ENCODE results near the gene AGBL5.

The AGBL5 gene

GRCh38 chr2:27051902-27052645, 606 bp downstream of the AGBL5 start:
- no peak for TF ChIP-seq CTCF (IDR thresholded peaks at IDR 0.05)
- no peak for TF ChIP-seq ZFX (IDR thresholded peaks at IDR 0.05; ENCODE audit: borderline replicate concordance)
- H3K27ac ChIP-seq: peak overlapping the region; percentile 85

- H3K27ac ChIP-seq: no peak overlapping the region
- no peak for TF ChIP-seq CTCF (IDR thresholded peaks at IDR 0.05)
- TF ChIP-seq ZFX (IDR thresholded peaks at IDR 0.05; ENCODE audit: borderline replicate concordance): no peak
Observed at GRCh38 chr2:27053321-27053720, 1.9 kb downstream of the AGBL5 start.

GRCh38 chr2:27053776-27054175, 2.3 kb downstream of the AGBL5 start:
- no peak overlapping the region for H3K27ac ChIP-seq
- TF ChIP-seq ZFX (IDR thresholded peaks at IDR 0.05; ENCODE audit: borderline replicate concordance): no peak
- no peak for TF ChIP-seq CTCF (IDR thresholded peaks at IDR 0.05)

- H3K27ac ChIP-seq: no peak overlapping the region
- TF ChIP-seq CTCF (IDR thresholded peaks at IDR 0.05) (no peak), ZFX (IDR thresholded peaks at IDR 0.05; ENCODE audit: borderline replicate concordance) (no peak)
Observed at GRCh38 chr2:27054721-27055120, 3.3 kb downstream of the AGBL5 start.

GRCh38 chr2:27057184-27057583, 5.7 kb downstream of the AGBL5 start:
- TF ChIP-seq CTCF (IDR thresholded peaks at IDR 0.05) (no peak), ZFX (IDR thresholded peaks at IDR 0.05; ENCODE audit: borderline replicate concordance) (no peak)
- H3K27ac ChIP-seq: no peak overlapping the region

- TF ChIP-seq ZFX (IDR thresholded peaks at IDR 0.05; ENCODE audit: borderline replicate concordance): no peak
- no peak for TF ChIP-seq CTCF (IDR thresholded peaks at IDR 0.05)
Observed at GRCh38 chr2:27058210-27058609, 6.7 kb downstream of the AGBL5 start.

GRCh38 chr2:27059141-27059820, 7.8 kb downstream of the AGBL5 start:
- TF ChIP-seq CTCF (IDR thresholded peaks at IDR 0.05) (no peak), ZFX (IDR thresholded peaks at IDR 0.05; ENCODE audit: borderline replicate concordance) (no peak)
- peak overlapping the region; percentile 20; the same call in 1 of the 2 replicates for H3K27ac ChIP-seq

More at GRCh38 chr2:27058210-27058609, 6.7 kb downstream of the AGBL5 start:
- 0 out of 2 replicates have a peak overlapping the region, but pooled peaks have one; percentile 20 for H3K27ac ChIP-seq

Measured in 22Rv1 (cell line).